Activated naive CD8-positive, alpha-beta T cell (primary cell): ENCODE data around the gene OXCT1.

Source experiments
- H3K27ac Mint-ChIP-seq: one replicate; pipeline ENCODE4 v1.8.0; 2021; ENCODE audit warnings: mixed read lengths
- H3K27me3 Mint-ChIP-seq: one replicate; pipeline ENCODE4 v1.8.0; 2021; ENCODE audit warnings: mixed read lengths
- H3K36me3 Mint-ChIP-seq: one replicate; pipeline ENCODE4 v1.8.0; 2021; ENCODE audit warnings: mixed read lengths
- H3K4me1 Mint-ChIP-seq: one replicate; pipeline ENCODE4 v1.8.0; 2021; ENCODE audit warnings: low read depth, mixed read lengths
- H3K4me3 Mint-ChIP-seq: one replicate; pipeline ENCODE4 v1.8.0; 2021; ENCODE audit warnings: mild to moderate bottlenecking, mixed read lengths
- H3K9me3 Mint-ChIP-seq: one replicate; pipeline ENCODE4 v1.8.0; 2021; ENCODE audit warnings: low read depth, mixed read lengths

Gene OXCT1

GRCh38 chr5:41789434-41789833 lies 80.8 kb downstream of the OXCT1 start:
- no peaks in the 10 kb centered on the region for H3K27me3 Mint-ChIP-seq
- no peak overlapping the region for H3K4me3 Mint-ChIP-seq
- H3K27ac Mint-ChIP-seq: no peak overlapping the region
- H3K4me1 Mint-ChIP-seq: peaks cover 2% of the 10 kb centered on the region
- peaks cover 17% of the 10 kb centered on the region for H3K36me3 Mint-ChIP-seq
- H3K9me3 Mint-ChIP-seq: no peaks in the 10 kb centered on the region

GRCh38 chr5:41788941-41789368 lies 81.3 kb downstream of the OXCT1 start:
- H3K27ac Mint-ChIP-seq: no peak overlapping the region
- H3K27me3 Mint-ChIP-seq: no peaks in the 10 kb centered on the region
- H3K4me3 Mint-ChIP-seq: no peak overlapping the region
- no peaks in the 10 kb centered on the region for H3K4me1 Mint-ChIP-seq
- peaks cover 19% of the 10 kb centered on the region for H3K36me3 Mint-ChIP-seq
- no peaks in the 10 kb centered on the region for H3K9me3 Mint-ChIP-seq

- Mint-ChIP-seq H3K9me3 (no peaks in the 10 kb centered on the region), H3K36me3 (peaks cover 20% of the 10 kb centered on the region), H3K4me3 (no peak overlapping the region), H3K27me3 (no peaks in the 10 kb centered on the region), H3K27ac (no peak overlapping the region), H3K4me1 (no peaks in the 10 kb centered on the region)
These were observed 83.0 kb downstream of the OXCT1 start for GRCh38 chr5:41787265-41787664.

GRCh38 chr5:41785061-41785460 lies 85.2 kb downstream of the OXCT1 start:
- H3K9me3 Mint-ChIP-seq: no peaks in the 10 kb centered on the region
- no peak overlapping the region for H3K27ac Mint-ChIP-seq
- H3K4me1 Mint-ChIP-seq: no peaks in the 10 kb centered on the region
- no peak overlapping the region for H3K4me3 Mint-ChIP-seq
- no peaks in the 10 kb centered on the region for H3K27me3 Mint-ChIP-seq
- peaks cover 19% of the 10 kb centered on the region for H3K36me3 Mint-ChIP-seq

- Mint-ChIP-seq H3K27me3 (no peaks in the 10 kb centered on the region), H3K4me3 (no peak overlapping the region), H3K27ac (no peak overlapping the region), H3K36me3 (peaks cover 21% of the 10 kb centered on the region), H3K9me3 (no peaks in the 10 kb centered on the region), H3K4me1 (peaks cover 4% of the 10 kb centered on the region)
These were observed 91.8 kb downstream of the OXCT1 start for GRCh38 chr5:41778410-41778809.

- Mint-ChIP-seq H3K27me3 (no peaks in the 10 kb centered on the region), H3K27ac (no peak overlapping the region), H3K4me1 (peaks cover 8% of the 10 kb centered on the region), H3K9me3 (no peaks in the 10 kb centered on the region), H3K36me3 (peaks cover 21% of the 10 kb centered on the region), H3K4me3 (no peak overlapping the region)
These were observed 93.8 kb downstream of the OXCT1 start for GRCh38 chr5:41776435-41776834.

- Mint-ChIP-seq H3K4me1 (peaks cover 6% of the 10 kb centered on the region), H3K4me3 (no peak overlapping the region), H3K27me3 (no peaks in the 10 kb centered on the region), H3K36me3 (peaks cover 24% of the 10 kb centered on the region), H3K9me3 (no peaks in the 10 kb centered on the region), H3K27ac (no peak overlapping the region)
These were observed 96.4 kb downstream of the OXCT1 start for GRCh38 chr5:41773799-41774198.

GRCh38 chr5:41772785-41773442 lies 97.3 kb downstream of the OXCT1 start:
- Mint-ChIP-seq H3K27ac (no peak overlapping the region), H3K36me3 (peaks cover 32% of the 10 kb centered on the region)

GRCh38 chr5:41772056-41772455 lies 98.2 kb downstream of the OXCT1 start:
- peaks cover 33% of the 10 kb centered on the region for H3K36me3 Mint-ChIP-seq
- H3K4me1 Mint-ChIP-seq: peaks cover 6% of the 10 kb centered on the region
- no peak overlapping the region for H3K27ac Mint-ChIP-seq
- no peak overlapping the region for H3K4me3 Mint-ChIP-seq
- H3K9me3 Mint-ChIP-seq: no peaks in the 10 kb centered on the region
- no peaks in the 10 kb centered on the region for H3K27me3 Mint-ChIP-seq

More at GRCh38 chr5:41772785-41773442, 97.3 kb downstream of the OXCT1 start:
- no peaks in the 10 kb centered on the region for H3K27me3 Mint-ChIP-seq
- no peaks in the 10 kb centered on the region for H3K9me3 Mint-ChIP-seq
- no peak overlapping the region for H3K4me3 Mint-ChIP-seq
- H3K4me1 Mint-ChIP-seq: peaks cover 6% of the 10 kb centered on the region

GRCh38 chr5:41770799-41771198 lies 99.4 kb downstream of the OXCT1 start:
- Mint-ChIP-seq H3K4me1 (peaks cover 6% of the 10 kb centered on the region), H3K36me3 (peaks cover 31% of the 10 kb centered on the region), H3K4me3 (no peak overlapping the region), H3K27ac (no peak overlapping the region), H3K9me3 (no peaks in the 10 kb centered on the region), H3K27me3 (no peaks in the 10 kb centered on the region)

GRCh38 chr5:41768692-41769091 lies 101.5 kb downstream of the OXCT1 start:
- H3K27me3 Mint-ChIP-seq: no peaks in the 10 kb centered on the region
- peaks cover 4% of the 10 kb centered on the region for H3K4me1 Mint-ChIP-seq
- no peaks in the 10 kb centered on the region for H3K9me3 Mint-ChIP-seq
- H3K4me3 Mint-ChIP-seq: no peak overlapping the region
- peaks cover 26% of the 10 kb centered on the region for H3K36me3 Mint-ChIP-seq
- H3K27ac Mint-ChIP-seq: no peak overlapping the region

- H3K36me3 Mint-ChIP-seq: peaks cover 37% of the 10 kb centered on the region
- H3K27me3 Mint-ChIP-seq: no peaks in the 10 kb centered on the region
These were observed 105.6 kb downstream of the OXCT1 start for GRCh38 chr5:41764650-41765049.

GRCh38 chr5:41763574-41763973 lies 106.7 kb downstream of the OXCT1 start:
- H3K27me3 Mint-ChIP-seq: no peaks in the 10 kb centered on the region
- no peaks in the 10 kb centered on the region for H3K9me3 Mint-ChIP-seq
- no peak overlapping the region for H3K4me3 Mint-ChIP-seq
- no peak overlapping the region for H3K27ac Mint-ChIP-seq
- H3K36me3 Mint-ChIP-seq: peaks cover 37% of the 10 kb centered on the region
- H3K4me1 Mint-ChIP-seq: no peaks in the 10 kb centered on the region

More at GRCh38 chr5:41764650-41765049, 105.6 kb downstream of the OXCT1 start:
- no peaks in the 10 kb centered on the region for H3K9me3 Mint-ChIP-seq
- H3K4me3 Mint-ChIP-seq: no peak overlapping the region
- H3K27ac Mint-ChIP-seq: no peak overlapping the region
- no peaks in the 10 kb centered on the region for H3K4me1 Mint-ChIP-seq

- H3K4me3 Mint-ChIP-seq: no peak overlapping the region
- no peaks in the 10 kb centered on the region for H3K4me1 Mint-ChIP-seq
- no peaks in the 10 kb centered on the region for H3K27me3 Mint-ChIP-seq
- H3K9me3 Mint-ChIP-seq: no peaks in the 10 kb centered on the region
- H3K27ac Mint-ChIP-seq: no peak overlapping the region
- H3K36me3 Mint-ChIP-seq: peaks cover 33% of the 10 kb centered on the region
These were observed 107.1 kb downstream of the OXCT1 start for GRCh38 chr5:41763081-41763480.

- Mint-ChIP-seq H3K27ac (no peak overlapping the region), H3K4me3 (no peak overlapping the region), H3K36me3 (peaks cover 35% of the 10 kb centered on the region), H3K27me3 (no peaks in the 10 kb centered on the region), H3K4me1 (peaks cover under 1% of the 10 kb centered on the region), H3K9me3 (no peaks in the 10 kb centered on the region)
These were observed 107.8 kb downstream of the OXCT1 start for GRCh38 chr5:41762426-41762825.

- no peaks in the 10 kb centered on the region for H3K27me3 Mint-ChIP-seq
- no peaks in the 10 kb centered on the region for H3K9me3 Mint-ChIP-seq
- H3K4me1 Mint-ChIP-seq: peaks cover 4% of the 10 kb centered on the region
- peaks cover 43% of the 10 kb centered on the region for H3K36me3 Mint-ChIP-seq
- no peak overlapping the region for H3K27ac Mint-ChIP-seq
- no peak overlapping the region for H3K4me3 Mint-ChIP-seq
These were observed 108.6 kb downstream of the OXCT1 start for GRCh38 chr5:41761663-41762062.
